Measurements from ENCODE around the gene PWP1. TPM values are rescaled to one million over a fixed set of nuclear protein-coding genes. Genes with fewer than 3 reads are reported as not detected.
"Not testable (repeated sequence)": the region's sequence is repeated elsewhere in the genome, so short reads cannot be mapped to it uniquely, and the experiment has no call there.

Gene PWP1
- total RNA-seq, 1 donor from 2014 or later, result 59.2 TPM

GRCh38 chr12:107668320-107669098, 17.1 kb upstream of the PWP1 start:
- DNase-seq (ENCODE audit: low spot score), result no peak

- no peak for DNase-seq (ENCODE audit: low spot score)
These were observed 15.7 kb upstream of the PWP1 start for GRCh38 chr12:107669946-107670345.

- DNase-seq (ENCODE audit: low spot score), result no peak
These were observed 14.5 kb upstream of the PWP1 start for GRCh38 chr12:107670999-107671643.

- DNase-seq (ENCODE audit: low spot score), result no peak
These were observed 7.9 kb upstream of the PWP1 start for GRCh38 chr12:107677671-107678070.

GRCh38 chr12:107679336-107679735, 6.3 kb upstream of the PWP1 start:
- no peak for DNase-seq (ENCODE audit: low spot score)

GRCh38 chr12:107681455-107681835, 4.2 kb upstream of the PWP1 start:
- DNase-seq (ENCODE audit: low spot score), result no peak

GRCh38 chr12:107681836-107682820, 3.5 kb upstream of the PWP1 start:
- DNase-seq (ENCODE audit: low spot score), result no peak

GRCh38 chr12:107684029-107684795, 1.4 kb upstream of the PWP1 start:
- no peak for DNase-seq (ENCODE audit: low spot score)

- no peak for DNase-seq (ENCODE audit: low spot score)
These were observed 624 bp upstream of the PWP1 start for GRCh38 chr12:107684990-107685359.

GRCh38 chr12:107695772-107696171, 10.2 kb downstream of the PWP1 start:
- not testable (repeated sequence) for DNase-seq (ENCODE audit: low spot score)

GRCh38 chr12:107702106-107702505, 16.5 kb downstream of the PWP1 start:
- DNase-seq (ENCODE audit: low spot score), result no peak

- no peak for DNase-seq (ENCODE audit: low spot score)
These were observed 18.4 kb downstream of the PWP1 start for GRCh38 chr12:107704041-107704440.

- DNase-seq (ENCODE audit: low spot score), result not testable (repeated sequence)
These were observed 19.9 kb downstream of the PWP1 start for GRCh38 chr12:107705522-107705921.

- DNase-seq (ENCODE audit: low spot score), result no peak
These were observed 30.2 kb downstream of the PWP1 start for GRCh38 chr12:107715780-107716179.

GRCh38 chr12:107718606-107719005, 33.0 kb downstream of the PWP1 start:
- no peak for DNase-seq (ENCODE audit: low spot score)

- not testable (repeated sequence) for DNase-seq (ENCODE audit: low spot score)
These were observed 41.7 kb downstream of the PWP1 start for GRCh38 chr12:107727327-107727726.

- DNase-seq (ENCODE audit: low spot score), result not testable (repeated sequence)
These were observed 42.1 kb downstream of the PWP1 start for GRCh38 chr12:107727742-107728141.

GRCh38 chr12:107730618-107731341, 45.2 kb downstream of the PWP1 start:
- DNase-seq (ENCODE audit: low spot score), result no peak

- DNase-seq (ENCODE audit: low spot score), result no peak
These were observed 45.8 kb downstream of the PWP1 start for GRCh38 chr12:107731366-107731765.

- DNase-seq (ENCODE audit: low spot score), result no peak
These were observed 46.8 kb downstream of the PWP1 start for GRCh38 chr12:107732365-107732764.

- DNase-seq (ENCODE audit: low spot score), result no peak
These were observed 48.5 kb downstream of the PWP1 start for GRCh38 chr12:107734139-107734538.

Data from umbilical cord (tissue), 2 donors.